ENCODE measurements around the gene PCDHGA8. TPM values are rescaled to one million over a fixed set of nuclear protein-coding genes. Genes with fewer than 3 reads are reported as not detected.
A peak's percentile ranks its signal among the peaks of the same experiment; 100 is the strongest.

Gene PCDHGA8
- total RNA-seq, 1 donor from 2014 or later, result 1.5 TPM

DNA sequence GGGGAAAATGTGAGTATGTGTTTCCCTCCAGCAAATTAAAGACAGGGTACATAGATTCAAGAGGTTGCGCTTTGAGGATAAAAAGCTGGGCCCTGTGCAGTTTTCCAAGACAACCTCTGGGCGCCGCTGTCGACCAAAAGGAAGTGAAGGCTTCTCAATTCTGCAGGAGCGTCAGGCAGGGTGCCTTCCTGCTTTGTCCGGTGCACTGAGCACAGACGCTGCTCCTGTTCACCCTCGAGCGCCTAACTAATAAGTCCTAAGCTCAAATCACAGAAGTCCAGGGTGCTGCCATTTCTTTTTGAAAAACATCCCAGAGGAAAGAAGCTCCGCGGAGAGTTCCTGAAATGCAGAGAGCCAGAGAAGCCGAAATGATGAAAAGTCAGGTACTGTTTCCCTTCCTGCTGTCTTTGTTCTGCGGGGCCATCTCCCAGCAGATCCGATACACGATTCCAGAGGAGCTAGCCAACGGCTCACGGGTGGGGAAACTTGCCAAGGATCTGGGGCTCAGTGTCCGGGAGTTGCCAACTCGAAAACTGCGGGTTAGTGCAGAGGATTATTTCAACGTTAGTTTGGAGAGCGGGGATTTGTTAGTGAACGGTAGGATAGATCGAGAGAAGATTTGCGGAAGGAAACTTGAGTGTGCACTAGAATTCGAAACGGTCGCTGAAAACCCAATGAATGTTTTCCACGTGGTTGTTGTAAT is 42.4 kb upstream of the PCDHGA8 start, which contains the start of gene PCDHGB1:
TSS of gene PCDHGB1 (plus strand) at position 183 of the 703 bp plus-strand sequence. CDS start at position 345, 162 bp downstream.
- no peaks in the 10 kb centered on the region for H3K36me3 ChIP-seq
- no peaks in the 10 kb centered on the region for H3K4me1 ChIP-seq
- H3K9me3 ChIP-seq, result peaks cover 51% of the 10 kb centered on the region
- ATAC-seq (peak in 1 of 2 donors; percentile 44), DNase-seq (no peak)
- TF ChIP-seq, protein P1, sequence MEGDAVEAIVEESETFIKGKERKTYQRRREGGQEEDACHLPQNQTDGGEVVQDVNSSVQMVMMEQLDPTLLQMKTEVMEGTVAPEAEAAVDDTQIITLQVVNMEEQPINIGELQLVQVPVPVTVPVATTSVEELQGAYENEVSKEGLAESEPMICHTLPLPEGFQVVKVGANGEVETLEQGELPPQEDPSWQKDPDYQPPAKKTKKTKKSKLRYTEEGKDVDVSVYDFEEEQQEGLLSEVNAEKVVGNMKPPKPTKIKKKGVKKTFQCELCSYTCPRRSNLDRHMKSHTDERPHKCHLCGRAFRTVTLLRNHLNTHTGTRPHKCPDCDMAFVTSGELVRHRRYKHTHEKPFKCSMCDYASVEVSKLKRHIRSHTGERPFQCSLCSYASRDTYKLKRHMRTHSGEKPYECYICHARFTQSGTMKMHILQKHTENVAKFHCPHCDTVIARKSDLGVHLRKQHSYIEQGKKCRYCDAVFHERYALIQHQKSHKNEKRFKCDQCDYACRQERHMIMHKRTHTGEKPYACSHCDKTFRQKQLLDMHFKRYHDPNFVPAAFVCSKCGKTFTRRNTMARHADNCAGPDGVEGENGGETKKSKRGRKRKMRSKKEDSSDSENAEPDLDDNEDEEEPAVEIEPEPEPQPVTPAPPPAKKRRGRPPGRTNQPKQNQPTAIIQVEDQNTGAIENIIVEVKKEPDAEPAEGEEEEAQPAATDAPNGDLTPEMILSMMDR (IDR thresholded peaks at IDR 0.05), result peak; percentile 36
- no peak within 1 kb of the TSS for H3K27ac ChIP-seq
- peaks cover 22% of the 10 kb centered on the region for H3K27me3 ChIP-seq (ENCODE audit: low read depth)
- intact Hi-C loops (cut with DNase I), result no loop called here
- H3K4me3 ChIP-seq, result peak within 1 kb of the TSS; percentile 23

DNA sequence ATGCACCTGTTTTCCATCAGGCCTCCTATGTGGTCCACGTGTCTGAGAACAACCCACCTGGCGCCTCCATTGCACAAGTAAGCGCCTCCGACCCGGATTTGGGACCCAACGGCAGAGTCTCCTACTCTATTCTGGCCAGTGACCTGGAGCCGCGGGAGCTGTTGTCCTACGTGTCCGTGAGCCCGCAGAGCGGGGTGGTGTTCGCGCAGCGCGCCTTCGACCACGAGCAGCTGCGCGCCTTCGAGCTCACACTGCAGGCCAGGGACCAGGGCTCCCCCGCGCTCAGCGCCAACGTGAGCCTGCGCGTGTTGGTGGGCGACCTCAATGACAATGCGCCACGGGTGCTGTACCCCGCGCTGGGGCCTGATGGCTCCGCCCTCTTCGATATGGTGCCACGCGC is 40.8 kb upstream of the PCDHGA8 start:
- intact Hi-C loops (cut with DNase I), result no loop called here
- H3K9me3 ChIP-seq, result peaks cover 57% of the 10 kb centered on the region
- DNase-seq, result no peak
- no peaks in the 10 kb centered on the region for H3K4me1 ChIP-seq
- no peak overlapping the region for H3K27ac ChIP-seq
- peaks cover 22% of the 10 kb centered on the region for H3K27me3 ChIP-seq (ENCODE audit: low read depth)
- no peaks in the 10 kb centered on the region for H3K36me3 ChIP-seq
- TF ChIP-seq, protein P1 (IDR thresholded peaks at IDR 0.05), result no peak
- ATAC-seq, result no peak
- H3K4me3 ChIP-seq, result no peak overlapping the region

DNA sequence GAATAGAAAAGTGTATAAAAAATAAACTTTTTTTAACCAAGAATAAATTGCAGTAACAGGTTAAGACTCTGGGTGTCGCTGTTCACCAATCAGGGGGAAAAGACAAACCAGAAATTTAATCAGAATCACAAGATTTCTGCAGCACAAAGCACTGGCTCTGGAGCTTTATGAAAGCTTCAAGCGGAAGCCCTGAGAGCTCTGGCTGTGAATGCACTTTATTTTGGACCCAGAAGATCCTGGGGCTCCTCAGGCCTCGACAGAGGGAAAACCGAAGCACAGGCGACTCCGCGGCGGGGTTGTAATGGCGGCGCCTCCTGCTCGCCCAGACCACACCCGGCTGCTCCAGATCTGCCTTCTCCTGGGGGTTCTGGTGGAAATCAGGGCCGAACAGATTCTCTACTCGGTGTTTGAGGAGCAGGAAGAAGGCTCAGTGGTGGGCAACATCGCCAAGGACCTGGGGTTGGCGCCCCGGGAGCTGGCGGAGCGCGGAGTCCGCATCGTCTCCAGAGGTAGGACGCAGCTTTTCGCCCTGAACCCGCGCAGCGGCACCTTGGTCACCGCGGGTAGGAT is 37.4 kb upstream of the PCDHGA8 start, which contains the start of gene PCDHGA4:
TSS of gene PCDHGA4 (plus strand) at position 122 of the 570 bp plus-strand sequence. CDS start at position 209, 87 bp downstream.
- peaks cover 60% of the 10 kb centered on the region for H3K9me3 ChIP-seq
- TF ChIP-seq, protein P1 (IDR thresholded peaks at IDR 0.05), result peak; percentile 40
- no peaks in the 10 kb centered on the region for H3K36me3 ChIP-seq
- no peak for DNase-seq
- H3K4me3 ChIP-seq, result peak within 1 kb of the TSS; percentile 39
- H3K27me3 ChIP-seq (ENCODE audit: low read depth), result peaks cover 18% of the 10 kb centered on the region
- no peak within 1 kb of the TSS for H3K27ac ChIP-seq
- intact Hi-C loops (cut with DNase I), result no loop called here
- H3K4me1 ChIP-seq, result no peaks in the 10 kb centered on the region
- ATAC-seq, result no peak

DNA sequence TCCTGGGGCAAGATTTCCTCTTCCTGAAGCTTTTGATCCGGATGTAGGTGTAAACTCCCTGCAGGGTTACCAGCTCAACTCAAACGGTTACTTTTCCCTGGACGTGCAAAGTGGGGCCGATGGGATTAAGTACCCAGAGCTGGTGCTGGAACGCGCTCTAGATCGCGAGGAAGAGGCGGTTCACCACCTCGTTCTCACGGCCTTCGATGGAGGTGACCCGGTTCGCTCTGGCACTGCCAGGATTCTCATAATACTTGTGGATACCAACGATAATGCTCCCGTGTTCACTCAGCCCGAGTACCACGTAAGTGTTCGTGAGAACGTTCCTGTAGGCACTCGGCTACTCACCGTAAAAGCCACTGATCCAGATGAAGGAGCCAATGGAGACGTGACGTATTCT is 36.8 kb upstream of the PCDHGA8 start:
- TF ChIP-seq, protein P1 (IDR thresholded peaks at IDR 0.05), result no peak
- DNase-seq (no peak), ATAC-seq (no peak)
- no peak overlapping the region for H3K27ac ChIP-seq
- H3K27me3 ChIP-seq (ENCODE audit: low read depth), result peaks cover 25% of the 10 kb centered on the region
- H3K9me3 ChIP-seq, result peaks cover 60% of the 10 kb centered on the region
- H3K4me1 ChIP-seq, result no peaks in the 10 kb centered on the region
- peak overlapping the region; percentile 39 for H3K4me3 ChIP-seq
- intact Hi-C loops (cut with DNase I), result no loop called here
- H3K36me3 ChIP-seq, result no peaks in the 10 kb centered on the region

DNA sequence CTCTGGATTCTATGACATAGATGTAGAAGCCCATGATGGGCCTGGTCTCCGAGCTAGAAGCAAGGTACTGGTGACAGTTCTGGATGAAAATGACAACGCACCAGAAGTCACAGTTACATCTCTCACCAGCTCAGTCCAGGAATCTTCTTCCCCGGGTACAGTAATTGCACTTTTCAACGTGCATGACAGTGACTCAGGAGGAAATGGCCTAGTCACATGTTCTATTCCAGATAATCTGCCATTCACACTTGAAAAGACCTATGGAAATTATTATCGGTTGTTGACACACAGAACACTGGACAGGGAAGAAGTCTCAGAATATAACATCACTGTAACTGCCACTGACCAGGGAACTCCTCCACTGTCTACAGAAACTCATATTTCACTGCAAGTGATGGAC is 36.3 kb upstream of the PCDHGA8 start:
- DNase-seq, result no peak
- Histone ChIP-seq H3K36me3 (no peaks in the 10 kb centered on the region), H3K4me3 (no peak overlapping the region), H3K9me3 (peaks cover 62% of the 10 kb centered on the region), H3K27ac (no peak overlapping the region), H3K27me3 (ENCODE audit: low read depth) (peaks cover 27% of the 10 kb centered on the region), H3K4me1 (no peaks in the 10 kb centered on the region)
- TF ChIP-seq, protein P1 (IDR thresholded peaks at IDR 0.05), result no peak
- intact Hi-C loops (cut with DNase I), result no loop called here
- no peak for ATAC-seq
